ENCODE results near the gene SPDYE16.
"Not testable (repeated sequence)": the region's sequence is repeated elsewhere in the genome, so short reads cannot be mapped to it uniquely, and the experiment has no call there.

- TF ChIP-seq, protein P1, sequence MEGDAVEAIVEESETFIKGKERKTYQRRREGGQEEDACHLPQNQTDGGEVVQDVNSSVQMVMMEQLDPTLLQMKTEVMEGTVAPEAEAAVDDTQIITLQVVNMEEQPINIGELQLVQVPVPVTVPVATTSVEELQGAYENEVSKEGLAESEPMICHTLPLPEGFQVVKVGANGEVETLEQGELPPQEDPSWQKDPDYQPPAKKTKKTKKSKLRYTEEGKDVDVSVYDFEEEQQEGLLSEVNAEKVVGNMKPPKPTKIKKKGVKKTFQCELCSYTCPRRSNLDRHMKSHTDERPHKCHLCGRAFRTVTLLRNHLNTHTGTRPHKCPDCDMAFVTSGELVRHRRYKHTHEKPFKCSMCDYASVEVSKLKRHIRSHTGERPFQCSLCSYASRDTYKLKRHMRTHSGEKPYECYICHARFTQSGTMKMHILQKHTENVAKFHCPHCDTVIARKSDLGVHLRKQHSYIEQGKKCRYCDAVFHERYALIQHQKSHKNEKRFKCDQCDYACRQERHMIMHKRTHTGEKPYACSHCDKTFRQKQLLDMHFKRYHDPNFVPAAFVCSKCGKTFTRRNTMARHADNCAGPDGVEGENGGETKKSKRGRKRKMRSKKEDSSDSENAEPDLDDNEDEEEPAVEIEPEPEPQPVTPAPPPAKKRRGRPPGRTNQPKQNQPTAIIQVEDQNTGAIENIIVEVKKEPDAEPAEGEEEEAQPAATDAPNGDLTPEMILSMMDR (IDR thresholded peaks at IDR 0.05; ENCODE audit: low read depth, low read length, missing input control): not testable (repeated sequence)
- TF ChIP-seq, protein P2, sequence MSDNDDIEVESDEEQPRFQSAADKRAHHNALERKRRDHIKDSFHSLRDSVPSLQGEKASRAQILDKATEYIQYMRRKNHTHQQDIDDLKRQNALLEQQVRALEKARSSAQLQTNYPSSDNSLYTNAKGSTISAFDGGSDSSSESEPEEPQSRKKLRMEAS (IDR thresholded peaks at IDR 0.05): not testable (repeated sequence)
- not testable (repeated sequence) for TF ChIP-seq JUND (IDR thresholded peaks at IDR 0.05); GABPA (IDR thresholded peaks at IDR 0.05 in 1 of 2, conservative IDR thresholded peaks at IDR 0.05 in 1 of 2); SP1 (IDR thresholded peaks at IDR 0.05); TAF1 (conservative IDR thresholded peaks at IDR 0.05); RAD21 (IDR thresholded peaks at IDR 0.05); FOXA1 (IDR thresholded peaks at IDR 0.05)
- TF ChIP-seq, protein P3, sequence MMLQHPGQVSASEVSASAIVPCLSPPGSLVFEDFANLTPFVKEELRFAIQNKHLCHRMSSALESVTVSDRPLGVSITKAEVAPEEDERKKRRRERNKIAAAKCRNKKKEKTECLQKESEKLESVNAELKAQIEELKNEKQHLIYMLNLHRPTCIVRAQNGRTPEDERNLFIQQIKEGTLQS (IDR thresholded peaks at IDR 0.05): not testable (repeated sequence)
Measured at GRCh38 chr7:76499201-76499923, 43.7 kb downstream of the SPDYE16 start.
